GM19467 (cell line): ENCODE measurements around the gene PAQR7.

Experiments
- ATAC-seq: cut with Tn5 transposase; IDR thresholded peaks from one replicate; pipeline ENCODE4 v1.9.1; 2021; ENCODE audit warnings: mild to moderate bottlenecking, moderate library complexity; ENCODE audit not compliant: unreplicated experiment

PAQR7 gene, protein sequence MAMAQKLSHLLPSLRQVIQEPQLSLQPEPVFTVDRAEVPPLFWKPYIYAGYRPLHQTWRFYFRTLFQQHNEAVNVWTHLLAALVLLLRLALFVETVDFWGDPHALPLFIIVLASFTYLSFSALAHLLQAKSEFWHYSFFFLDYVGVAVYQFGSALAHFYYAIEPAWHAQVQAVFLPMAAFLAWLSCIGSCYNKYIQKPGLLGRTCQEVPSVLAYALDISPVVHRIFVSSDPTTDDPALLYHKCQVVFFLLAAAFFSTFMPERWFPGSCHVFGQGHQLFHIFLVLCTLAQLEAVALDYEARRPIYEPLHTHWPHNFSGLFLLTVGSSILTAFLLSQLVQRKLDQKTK

DNA sequence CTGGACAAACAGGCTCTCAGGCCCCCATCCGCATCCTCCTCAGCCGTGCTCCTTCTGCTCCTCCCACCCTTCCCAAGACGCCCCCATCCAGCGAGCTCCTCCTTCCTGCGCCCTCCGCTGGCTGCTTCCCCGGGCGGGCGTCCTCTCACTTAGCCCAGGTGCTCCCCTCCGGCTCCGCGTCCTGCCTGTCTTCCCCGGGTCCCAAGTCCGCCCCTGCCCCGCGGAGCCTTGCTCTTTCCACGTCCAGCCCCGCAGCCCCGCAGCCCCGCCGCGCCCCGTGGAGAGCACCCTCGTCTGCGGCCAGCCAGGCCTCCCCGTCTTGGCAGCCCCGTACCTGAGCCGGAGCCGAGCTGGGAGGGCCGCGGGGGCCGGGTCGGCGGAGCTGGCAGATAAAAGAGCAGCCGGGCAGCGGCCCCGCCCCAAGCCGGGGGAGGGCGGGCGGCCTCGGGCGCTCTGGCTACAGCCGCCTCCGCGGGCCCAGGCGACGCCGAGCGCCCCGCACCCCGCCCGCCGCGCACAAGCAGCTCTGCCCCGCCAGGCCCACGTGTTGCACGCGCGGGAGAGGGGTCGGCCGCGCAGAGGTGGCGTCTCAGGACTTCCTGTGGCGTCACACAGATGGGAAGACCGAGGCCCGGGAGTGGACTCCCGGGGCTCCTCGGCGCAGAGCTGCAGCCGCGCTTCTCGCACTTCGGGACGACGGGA lies at the start of gene PAQR7:
Gene PAQR7 (minus strand): TSS at position 555 of the 702 bp plus-strand sequence. CDS start 11,869 bp downstream, outside the sequence.
- ATAC-seq, result no peak

DNA sequence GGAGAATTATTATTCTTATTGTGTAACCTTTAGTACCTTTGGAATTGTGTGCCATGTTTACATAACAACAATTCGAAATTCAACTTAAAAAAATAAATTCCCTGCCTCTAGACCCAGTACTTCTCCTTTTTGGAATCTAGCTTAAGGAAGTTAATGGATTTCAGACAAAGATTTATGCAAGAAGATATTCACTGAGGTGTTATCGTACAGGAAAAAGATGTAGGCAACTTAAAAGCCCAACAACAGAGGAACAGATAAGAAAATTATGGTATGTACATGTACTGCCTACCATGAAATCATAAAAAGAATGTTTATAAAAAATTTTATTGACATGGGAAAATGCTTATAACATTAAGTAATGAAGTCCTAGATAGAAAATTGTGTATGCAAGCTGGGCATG lies 48.9 kb upstream of the PAQR7 start:
- ATAC-seq, result no peak

DNA sequence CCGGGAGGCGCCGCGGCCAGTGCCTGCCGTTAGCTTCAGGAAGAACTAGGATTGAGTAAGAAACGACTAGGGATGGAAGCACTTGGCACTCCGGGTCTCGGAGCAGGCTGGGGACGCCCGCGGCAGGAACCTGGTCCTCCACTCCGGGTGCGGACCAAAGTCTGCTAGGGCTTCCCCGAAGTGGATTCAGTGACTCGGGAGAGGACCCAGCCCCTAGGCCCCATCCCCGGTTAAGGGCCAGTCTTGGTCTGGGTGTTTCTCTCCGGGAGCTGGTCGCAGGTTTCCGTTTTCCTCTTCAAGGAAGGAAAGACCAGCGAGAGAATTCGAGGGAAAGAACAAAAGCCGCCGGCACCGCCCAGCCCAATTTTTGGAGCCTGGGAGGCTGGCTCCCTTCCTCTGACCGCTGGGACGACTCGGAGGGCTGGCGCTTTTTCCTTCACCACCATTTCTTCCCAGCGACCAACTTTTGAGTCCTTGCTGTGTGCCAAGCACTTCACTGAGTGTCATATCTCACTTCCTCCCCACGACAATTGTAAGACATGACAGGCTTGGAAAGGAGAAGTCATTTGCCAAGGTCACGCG lies 47.6 kb upstream of the PAQR7 start:
- ATAC-seq, result no peak

DNA sequence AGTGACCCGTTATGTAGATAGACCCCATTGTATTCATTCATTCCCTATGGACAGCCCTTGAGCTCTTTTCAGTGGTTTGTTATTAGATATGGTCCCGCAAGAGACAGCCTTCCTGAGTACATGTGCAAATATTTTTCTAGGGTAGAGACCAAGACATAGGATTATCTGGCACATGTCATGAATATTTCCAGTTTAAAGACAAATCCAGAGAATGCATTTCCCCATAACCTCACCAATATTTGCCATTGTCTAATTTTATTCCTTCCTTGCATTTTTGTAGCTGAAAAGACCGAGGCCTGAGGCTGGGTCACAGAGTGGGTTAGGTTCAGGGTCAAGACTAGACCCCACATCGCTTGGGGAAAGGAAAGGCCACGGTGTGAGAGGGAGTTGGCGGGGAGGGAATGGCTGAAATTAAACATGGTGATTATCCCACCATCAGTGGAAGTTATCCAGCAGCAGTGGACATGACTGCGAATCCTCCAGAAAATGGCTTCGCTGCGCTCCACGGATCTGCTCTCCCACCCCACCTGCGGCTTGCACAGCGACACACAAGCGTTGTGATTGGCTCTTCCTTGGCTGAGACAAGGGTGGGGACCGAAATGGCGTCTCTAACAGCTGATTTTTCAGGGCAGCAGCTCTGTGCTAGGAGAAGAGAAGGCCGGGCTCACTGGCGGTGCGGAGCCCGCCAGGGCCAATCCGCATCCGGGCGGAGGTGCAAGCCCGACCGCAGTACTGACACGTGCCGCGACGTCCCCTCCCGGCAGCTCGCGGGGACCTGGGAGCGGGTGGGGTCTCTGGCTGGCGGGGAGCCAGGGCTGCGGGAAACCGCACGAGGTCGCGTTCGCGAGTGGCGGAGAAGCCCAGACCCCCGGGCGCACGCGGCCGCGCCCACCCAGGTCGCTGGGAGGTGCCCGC lies 46.8 kb upstream of the PAQR7 start:
- no peak for ATAC-seq

DNA sequence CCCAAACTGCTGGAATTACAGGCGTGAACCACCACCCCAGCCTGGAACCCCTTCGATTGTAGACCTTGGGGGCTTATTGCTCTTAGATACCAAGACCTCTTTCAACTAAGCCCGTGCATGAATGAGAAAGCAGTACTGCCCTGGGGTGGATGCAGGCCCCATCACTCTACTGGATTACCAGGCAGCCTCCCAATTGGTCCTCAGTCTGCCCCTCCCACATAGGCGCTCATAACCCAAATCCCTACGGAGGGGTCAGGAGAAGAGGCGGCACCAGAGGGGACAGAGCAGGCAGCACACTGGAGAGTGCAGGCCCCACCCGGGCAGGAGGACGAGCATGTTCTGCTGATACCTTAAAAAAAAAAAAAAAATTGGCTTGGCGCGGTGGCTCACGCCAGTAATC lies 43.1 kb upstream of the PAQR7 start:
- no peak for ATAC-seq

DNA sequence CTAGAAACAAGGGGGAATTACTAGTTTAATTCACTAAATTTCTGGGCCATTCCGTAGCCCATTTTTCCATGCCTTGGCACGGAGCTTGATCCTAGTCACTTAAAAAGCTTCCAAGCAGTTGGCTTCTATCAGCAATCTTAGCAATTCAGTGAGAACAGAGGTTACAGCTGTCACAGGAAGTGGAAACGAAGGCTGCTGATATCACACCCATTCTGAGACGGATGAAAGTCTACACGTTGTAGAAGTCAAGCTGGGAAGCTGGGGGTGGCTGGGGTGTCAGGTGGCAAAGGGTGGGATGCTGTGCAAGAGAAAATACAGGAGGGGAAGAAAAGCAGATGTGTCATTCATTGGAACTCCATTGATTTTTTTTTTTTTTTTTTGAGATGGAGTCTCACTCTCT lies 42.5 kb upstream of the PAQR7 start:
- ATAC-seq, result no peak

DNA sequence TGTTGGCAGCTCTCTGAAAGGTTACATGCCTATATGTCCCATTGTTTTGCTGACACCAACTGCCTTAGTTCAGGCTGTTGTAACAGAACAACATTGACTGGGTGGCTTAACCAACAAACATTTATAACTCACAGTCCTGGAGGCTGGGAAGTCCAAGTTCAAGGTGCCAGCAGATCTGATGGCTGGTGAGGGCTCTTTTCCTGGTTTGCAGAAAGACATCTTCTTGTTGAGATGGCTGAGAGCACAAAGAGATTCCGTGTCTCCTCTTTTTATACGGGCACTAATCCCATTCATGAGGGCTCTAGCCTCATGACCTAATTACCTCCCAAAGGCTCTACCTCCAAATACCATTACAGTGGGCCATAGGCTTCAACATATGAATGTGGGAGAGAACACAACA lies 41.0 kb upstream of the PAQR7 start:
- no peak for ATAC-seq

DNA sequence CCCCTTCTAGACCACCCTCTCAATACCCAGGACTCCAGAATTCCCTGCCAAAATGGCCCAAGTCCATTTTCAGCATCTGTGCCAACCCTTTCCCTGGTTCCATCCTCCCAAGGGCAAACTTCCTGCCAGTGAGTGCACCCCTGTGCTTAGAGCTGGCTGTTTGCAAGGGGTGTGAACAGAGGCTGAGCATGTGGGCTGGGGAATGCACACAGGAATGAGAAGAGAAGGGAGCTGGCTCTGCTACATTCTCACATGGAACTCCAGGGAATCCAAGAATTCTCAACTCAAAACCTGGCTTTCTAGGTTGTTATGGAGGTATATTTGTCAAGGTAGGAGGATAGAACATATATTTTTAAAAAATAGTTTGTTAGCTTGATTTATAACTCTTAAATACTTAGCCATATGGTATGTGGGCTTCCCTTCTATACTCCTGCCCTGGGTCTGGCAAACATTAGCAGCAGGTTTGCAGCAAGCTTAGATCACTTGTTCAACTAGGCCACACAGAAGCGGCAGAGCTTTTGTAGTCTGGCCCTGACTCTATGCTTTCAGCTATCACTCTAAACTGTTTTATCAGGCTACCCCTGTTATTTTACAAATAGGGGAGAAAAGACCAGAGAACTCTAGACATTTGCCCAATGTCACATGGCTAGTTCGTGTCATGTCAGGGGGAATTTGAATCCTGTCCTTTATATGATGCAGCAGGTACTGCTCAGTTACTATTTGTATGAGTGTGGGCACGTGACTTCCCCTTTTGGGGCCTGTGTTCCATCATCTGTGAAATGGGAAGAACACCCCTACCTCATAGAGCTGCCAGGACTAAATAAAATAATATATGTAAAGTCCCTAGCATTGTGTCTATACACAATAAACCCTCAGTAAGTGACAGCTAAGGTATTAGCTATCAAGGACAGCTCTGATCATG lies 38.8 kb upstream of the PAQR7 start:
- no peak for ATAC-seq

DNA sequence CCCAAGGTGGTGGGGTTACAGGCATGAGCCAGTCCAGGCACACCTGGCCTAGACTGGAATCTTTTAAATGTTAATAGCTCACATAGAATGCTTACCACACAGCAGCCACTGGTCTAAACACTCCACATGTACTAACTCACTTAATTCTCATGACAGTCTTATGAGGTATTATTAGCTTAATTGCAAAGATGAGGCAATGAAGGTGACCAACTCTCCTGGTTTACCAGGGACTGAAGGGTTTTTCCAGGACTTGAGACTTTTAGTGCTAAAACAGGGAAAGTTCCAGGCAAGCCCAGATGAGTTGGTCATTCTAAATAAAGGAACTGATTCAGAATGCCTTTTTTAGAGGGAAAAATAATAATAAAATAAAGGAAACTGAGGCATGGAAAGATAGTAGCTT lies 37.7 kb upstream of the PAQR7 start:
- ATAC-seq, result no peak

DNA sequence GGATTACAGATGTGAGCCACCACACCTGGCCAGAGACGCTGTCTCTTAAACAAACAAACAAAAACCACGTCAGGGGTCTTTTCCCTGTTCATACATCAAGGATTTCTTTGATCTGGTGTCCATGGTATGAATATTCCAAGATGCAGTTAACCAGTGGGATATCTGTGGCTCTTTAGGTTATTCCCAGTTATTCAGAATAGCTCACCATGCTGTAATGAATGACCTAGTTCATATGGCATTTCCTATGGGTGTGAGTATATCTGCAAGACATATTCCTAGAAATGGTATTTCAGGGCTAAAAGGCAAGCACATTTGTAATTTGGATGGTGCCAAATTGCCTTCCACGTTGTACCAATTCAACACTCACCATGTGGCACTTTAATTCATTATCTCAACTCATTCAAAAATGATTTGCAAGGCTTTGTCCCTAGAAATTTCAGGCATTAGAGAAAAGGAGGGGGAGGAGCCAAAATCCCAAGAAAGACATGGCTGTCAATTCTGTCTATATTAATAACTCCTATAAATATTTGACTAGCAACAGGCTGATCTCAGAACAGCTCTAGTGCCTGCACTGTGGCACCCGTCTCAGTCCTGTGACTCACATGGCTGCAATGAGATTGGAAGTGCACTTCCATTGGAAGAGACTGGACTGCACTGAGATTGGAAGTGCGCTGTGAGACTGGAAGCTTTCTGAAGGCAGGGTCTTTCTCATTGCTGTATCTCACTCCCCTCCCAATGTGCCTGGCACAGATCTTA lies 36.7 kb upstream of the PAQR7 start:
- ATAC-seq, result no peak

DNA sequence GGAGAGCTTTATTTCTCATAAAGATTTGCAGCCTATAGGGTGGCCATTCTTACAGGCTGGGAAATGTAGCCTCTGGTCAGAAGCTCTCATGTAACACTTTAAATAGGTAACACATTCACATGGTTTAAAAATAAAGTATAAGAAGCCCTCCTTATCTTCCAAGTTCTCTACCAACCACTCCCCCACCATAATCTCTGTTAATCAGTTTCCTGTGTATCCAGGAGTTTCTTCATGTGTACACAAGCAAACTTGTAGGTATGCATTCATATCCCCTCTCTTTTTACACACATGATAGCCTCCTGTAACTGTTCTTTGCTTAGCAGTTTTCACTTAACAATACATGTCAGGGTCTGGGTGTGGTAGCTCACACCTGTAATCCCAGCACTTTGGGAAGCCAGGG lies 35.7 kb upstream of the PAQR7 start:
- ATAC-seq, result no peak

DNA sequence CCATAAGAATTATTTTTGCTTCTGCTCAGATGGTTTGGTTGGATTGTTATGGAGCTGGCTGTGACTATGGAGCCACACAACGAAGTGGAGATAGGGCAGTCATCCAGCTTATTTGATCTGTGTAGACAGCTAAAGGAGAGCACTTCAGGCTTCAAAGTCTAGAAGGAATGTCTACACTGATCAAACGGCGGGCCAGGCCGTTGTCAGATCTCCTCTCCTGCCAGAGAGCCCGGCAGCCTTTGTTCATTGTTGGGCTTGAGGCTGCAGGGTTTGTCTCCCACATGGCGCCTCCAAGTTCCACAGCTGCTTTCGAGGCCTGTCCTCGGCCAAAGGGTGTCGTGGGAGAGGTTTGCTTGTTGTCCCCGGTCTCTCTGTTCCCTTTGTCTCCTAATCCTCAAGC lies 33.5 kb upstream of the PAQR7 start:
- no peak for ATAC-seq

DNA sequence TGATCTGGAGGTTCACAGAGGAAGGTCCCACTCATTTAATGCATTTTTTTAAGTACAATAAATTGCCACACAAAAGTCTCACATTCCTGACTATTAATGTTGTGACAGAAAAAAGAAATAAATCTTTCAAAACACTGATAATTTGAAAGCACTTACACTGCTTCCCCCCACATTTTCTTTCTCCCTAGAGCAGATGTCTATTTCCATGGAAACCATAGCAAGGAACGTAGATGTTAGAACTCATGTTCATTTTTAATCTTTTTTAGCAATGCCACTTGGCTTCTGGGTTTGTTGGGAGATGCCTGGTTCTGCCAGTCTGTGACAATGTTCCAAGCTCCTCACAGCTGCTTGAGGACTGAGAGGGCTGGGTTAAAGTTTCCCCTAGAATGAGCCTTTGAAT lies 32.7 kb upstream of the PAQR7 start:
- no peak for ATAC-seq

DNA sequence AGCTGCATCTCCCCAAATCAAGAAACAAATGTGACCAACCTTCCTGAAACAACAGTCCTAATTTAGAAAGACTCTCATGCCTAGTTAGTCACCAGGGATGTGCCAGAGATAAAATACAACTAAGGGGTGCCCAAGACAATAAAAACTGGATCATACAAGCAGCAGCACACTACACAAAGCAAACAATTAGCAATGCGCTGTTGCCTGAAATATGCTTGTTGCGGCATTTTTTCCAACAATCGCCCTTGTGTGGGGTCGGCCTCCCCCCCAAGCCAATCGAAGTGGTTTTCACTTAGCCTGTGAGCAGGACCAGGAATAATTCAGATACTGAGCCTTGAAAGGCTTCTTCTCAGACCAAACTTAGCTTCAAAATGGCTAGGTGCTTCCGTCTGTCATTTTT lies 32.1 kb upstream of the PAQR7 start:
- no peak for ATAC-seq

DNA sequence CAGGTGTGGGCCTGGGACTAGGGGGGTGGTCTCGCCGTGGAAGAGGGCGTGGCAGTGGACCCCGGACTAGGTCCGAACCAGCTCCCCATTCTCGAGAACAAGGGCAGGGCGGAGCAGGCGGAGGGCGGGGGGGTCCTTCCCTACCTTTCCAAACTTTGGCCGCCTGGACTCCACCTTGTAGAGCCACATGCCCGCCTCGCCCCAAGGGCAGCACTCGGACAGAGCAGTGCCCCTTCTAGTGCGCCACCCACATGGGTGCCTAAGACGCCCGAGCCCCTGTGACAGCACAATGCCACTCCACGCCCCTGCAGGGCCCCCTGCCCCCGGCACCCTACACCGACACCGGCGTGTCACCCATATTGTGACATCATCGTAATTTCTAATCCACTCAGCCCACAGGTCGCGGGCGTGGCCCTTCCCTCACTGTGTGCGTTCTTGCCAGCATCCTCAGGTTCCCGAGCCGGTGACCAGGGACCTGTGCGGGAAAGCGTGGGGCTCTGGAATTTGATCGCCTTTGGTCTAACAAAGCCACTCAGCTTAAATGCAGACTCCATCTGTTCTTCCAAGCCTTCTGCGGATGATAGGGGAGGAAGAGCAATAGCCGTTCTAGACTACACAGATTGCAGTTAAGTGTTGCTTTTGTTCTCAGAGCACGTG lies 31.3 kb upstream of the PAQR7 start:
- ATAC-seq, result no peak

DNA sequence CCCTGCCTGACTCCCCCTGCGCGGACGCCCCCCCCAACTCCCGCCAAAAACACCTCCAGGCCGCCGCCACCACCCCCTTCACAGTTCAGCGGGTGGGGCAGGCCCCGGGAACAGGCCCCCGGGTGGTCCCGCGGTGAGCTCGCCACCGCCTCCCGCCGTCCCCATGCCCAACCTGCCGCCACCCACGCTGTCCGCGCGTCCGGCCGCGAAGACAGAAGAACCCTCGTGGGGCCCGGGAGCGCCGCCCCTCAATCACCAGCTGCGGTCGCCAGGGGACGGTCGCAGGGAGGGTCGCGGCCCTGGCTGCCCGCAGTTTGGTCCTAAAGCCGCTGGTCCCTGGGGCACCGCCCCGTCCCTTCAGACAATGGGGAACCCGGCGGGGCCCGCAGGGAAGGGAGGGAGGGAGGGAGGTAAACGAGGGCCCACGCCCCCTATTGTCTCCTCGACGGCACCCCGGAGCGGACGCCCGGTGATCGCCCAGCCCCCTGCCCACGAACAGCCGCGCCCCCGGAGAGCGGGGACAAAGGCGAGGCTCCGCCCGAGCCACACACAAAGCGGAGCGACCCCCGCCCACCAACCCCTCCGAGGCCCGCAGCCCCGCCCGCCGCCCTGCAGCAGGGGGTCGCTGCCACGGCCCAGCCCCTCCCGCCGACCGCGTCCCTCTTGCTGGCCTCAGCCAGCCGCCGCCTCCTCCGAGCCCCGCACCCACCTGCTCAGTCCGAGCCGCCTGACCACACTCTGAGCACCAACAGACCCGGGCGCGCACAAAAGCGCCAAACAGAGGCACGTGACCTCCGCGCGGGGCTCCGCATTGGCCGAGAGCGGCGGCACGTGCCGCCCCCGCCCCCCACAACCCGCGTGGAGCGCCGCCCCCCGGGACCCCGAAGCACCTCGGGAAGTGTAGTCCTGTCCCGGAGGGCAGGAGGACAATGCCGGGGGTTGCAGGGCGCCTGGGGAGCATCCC lies 30.5 kb upstream of the PAQR7 start, which contains the start of gene STMN1:
Gene STMN1 (minus strand): TSS at position 740 of the 964 bp plus-strand sequence. CDS start 1,743 bp downstream, outside the sequence.
- ATAC-seq, result peak; percentile 51

DNA sequence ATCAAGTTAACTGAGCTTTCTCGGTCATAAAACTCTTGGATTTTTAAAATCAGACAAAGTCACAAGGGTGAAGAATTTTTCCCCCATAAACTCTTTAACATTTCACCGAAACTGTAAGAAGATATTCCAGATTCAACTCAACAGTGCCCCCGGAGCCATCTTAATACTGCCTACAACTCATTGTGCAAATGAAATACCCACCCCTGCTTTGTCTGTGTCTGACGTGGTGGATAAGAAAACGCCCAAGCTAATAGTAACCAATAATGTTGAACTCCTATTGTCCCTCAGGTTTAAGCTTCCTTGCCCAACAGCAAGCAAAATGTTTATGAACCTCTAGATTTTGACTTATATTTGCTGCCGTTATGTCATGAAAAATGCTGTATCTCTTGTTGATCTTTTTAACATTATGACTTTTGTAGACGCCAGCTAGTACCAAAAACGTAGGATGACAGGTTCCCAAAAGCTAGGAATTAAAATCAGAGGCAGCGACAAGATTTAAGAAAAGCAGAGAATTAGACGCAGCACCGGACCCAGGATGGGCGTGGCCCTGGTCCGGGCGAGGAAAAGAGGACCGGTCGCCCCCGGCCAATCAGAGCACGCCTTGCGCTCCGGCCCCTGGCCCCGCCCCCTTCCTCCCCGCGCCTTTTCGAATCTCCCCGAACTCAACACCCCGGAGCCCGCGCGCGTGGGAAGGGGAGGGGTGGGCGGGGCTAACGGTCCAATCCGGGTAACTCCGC lies 29.6 kb upstream of the PAQR7 start:
- ATAC-seq, result peak; percentile 79
